IPS DF 6.9 (cell line): ENCODE results near the gene MYCBP2.
"Not testable (repeated sequence)": the region's sequence is repeated elsewhere in the genome, so short reads cannot be mapped to it uniquely, and the experiment has no call there.

Experiments
- DNase-seq: peaks from one replicate; pipeline ENCODE4 v3.0.0-alpha.2; 2013; ENCODE audit warnings: low read depth, low spot score
- H3K27ac ChIP-seq: one replicate; pipeline ENCODE4 v1.5.1; 2013; ENCODE audit warnings: low read length, control low read depth
- H3K27me3 ChIP-seq: 2 replicates; pipeline ENCODE4 v1.6.1; 2013; ENCODE audit warnings: mild to moderate bottlenecking, low read length; ENCODE audit not compliant: control insufficient read depth, insufficient read depth
- H3K36me3 ChIP-seq: 2 replicates; pipeline ENCODE4 v1.6.1; 2013; ENCODE audit warnings: low read length; ENCODE audit not compliant: control insufficient read depth, insufficient read depth
- H3K4me1 ChIP-seq: 2 replicates; pipeline ENCODE4 v1.6.1; 2013; ENCODE audit warnings: low read length; ENCODE audit not compliant: control insufficient read depth, insufficient read depth
- H3K4me3 ChIP-seq: 2 replicates; pipeline ENCODE4 v1.5.1; 2013; ENCODE audit warnings: mild to moderate bottlenecking, low read length
- H3K9me3 ChIP-seq: 2 replicates; pipeline ENCODE4 v1.6.1; 2013; ENCODE audit warnings: low read length, inconsistent platforms; ENCODE audit not compliant: control insufficient read depth, insufficient read depth
- WGBS: extraction: QIAGEN DNeasy Blood & Tissue Kit; methylation state at CpG from one replicate; pipeline ENCODE4 v1.1.7; 2013; ENCODE audit warnings: mixed read lengths, missing lambda C conversion rate; ENCODE audit not compliant: insufficient read length, insufficient coverage; 5-methylcytosine and 5-hydroxymethylcytosine counted together

The MYCBP2 gene

GRCh38 chr13:77265336-77265735 lies 61.6 kb downstream of the MYCBP2 start:
- H3K36me3 ChIP-seq = no peaks in the 10 kb centered on the region
- H3K9me3 ChIP-seq = no peaks in the 10 kb centered on the region
- H3K4me1 ChIP-seq = no peaks in the 10 kb centered on the region
- no peak overlapping the region for H3K27ac ChIP-seq
- WGBS = no CpG with 5 or more reads among the region's 5 CpGs
- no peak for DNase-seq
- no peaks in the 10 kb centered on the region for H3K27me3 ChIP-seq
- H3K4me3 ChIP-seq = no peak overlapping the region

DNA sequence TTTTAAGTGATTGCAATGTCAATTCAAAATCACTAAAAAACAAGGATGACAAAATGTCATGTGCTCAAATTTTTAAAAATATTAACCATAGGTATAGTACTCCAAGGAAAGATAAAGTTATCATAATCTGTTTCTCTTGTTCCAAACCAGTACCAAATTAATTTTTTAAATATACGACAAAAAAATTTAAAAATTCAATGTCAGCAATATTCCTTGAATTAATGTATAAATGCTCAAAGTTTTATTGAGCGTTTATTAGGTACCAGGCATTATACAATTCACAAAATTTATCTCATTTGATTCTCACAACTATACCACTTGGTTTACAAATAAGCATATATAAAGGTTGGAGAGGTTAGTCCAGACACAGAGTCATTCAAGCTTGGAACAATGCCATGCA lies 64.7 kb downstream of the MYCBP2 start:
- DNase-seq = no peak
- Histone ChIP-seq H3K4me3 (no peak overlapping the region), H3K27me3 (no peaks in the 10 kb centered on the region), H3K36me3 (no peaks in the 10 kb centered on the region), H3K9me3 (no peaks in the 10 kb centered on the region), H3K4me1 (no peaks in the 10 kb centered on the region), H3K27ac (no peak overlapping the region)
- WGBS = 100% methylated on average over 1 of the region's 2 CpGs

DNA sequence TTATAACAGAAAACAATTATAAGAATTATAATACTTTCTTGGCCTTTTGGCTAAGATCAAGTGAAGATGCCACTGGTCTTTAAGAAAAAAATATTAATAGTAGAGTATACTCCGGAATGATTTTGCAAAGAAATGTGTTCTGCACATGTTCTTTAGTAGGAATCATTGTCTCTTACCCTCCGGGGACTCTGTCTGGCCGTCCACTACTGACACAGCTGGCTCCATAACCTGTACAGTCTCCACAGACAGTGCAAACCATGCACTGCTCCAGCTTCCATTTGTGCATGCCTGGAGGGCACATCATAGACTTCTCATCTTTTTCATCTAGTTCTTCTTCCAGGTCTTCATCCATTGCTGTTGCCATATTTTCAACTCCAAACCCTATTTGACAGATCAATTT lies 75.9 kb downstream of the MYCBP2 start:
- H3K27me3 ChIP-seq = no peaks in the 10 kb centered on the region
- no peak overlapping the region for H3K4me3 ChIP-seq
- no peak overlapping the region for H3K27ac ChIP-seq
- no CpG with 5 or more reads among the region's 3 CpGs for WGBS
- no peaks in the 10 kb centered on the region for H3K4me1 ChIP-seq
- H3K36me3 ChIP-seq = no peaks in the 10 kb centered on the region
- no peak for DNase-seq
- no peaks in the 10 kb centered on the region for H3K9me3 ChIP-seq

GRCh38 chr13:77245224-77245623 lies 81.7 kb downstream of the MYCBP2 start:
- not testable (repeated sequence) for H3K4me1 ChIP-seq, H3K27me3 ChIP-seq, H3K27ac ChIP-seq, H3K4me3 ChIP-seq, H3K9me3 ChIP-seq, H3K36me3 ChIP-seq, DNase-seq
- no CpG with 5 or more reads among the region's 2 CpGs for WGBS

DNA sequence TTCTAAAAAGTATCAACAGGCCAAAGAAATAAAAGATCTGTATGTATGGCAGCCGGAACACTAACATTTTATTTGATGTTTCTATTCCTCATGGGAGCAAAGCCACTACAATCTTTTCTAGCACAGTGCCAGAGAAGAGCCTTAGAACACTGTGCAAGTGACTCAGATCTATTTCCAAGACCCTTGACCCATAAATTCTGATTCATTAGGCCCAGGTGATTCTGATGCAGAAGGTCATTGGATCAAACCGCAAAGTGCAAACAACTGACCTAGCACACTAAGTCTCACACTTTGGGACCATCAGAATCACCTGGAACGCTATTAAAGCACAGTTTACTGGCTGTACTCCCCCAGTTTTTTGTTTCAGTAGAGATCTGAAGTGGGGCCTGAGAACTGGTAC lies 87.6 kb downstream of the MYCBP2 start:
- DNase-seq = no peak
- no peak overlapping the region for H3K27ac ChIP-seq
- H3K27me3 ChIP-seq = no peaks in the 10 kb centered on the region
- no peaks in the 10 kb centered on the region for H3K9me3 ChIP-seq
- WGBS = no CpG with 5 or more reads among the region's 3 CpGs
- H3K4me1 ChIP-seq = no peaks in the 10 kb centered on the region
- no peak overlapping the region for H3K4me3 ChIP-seq
- H3K36me3 ChIP-seq = no peaks in the 10 kb centered on the region

DNA sequence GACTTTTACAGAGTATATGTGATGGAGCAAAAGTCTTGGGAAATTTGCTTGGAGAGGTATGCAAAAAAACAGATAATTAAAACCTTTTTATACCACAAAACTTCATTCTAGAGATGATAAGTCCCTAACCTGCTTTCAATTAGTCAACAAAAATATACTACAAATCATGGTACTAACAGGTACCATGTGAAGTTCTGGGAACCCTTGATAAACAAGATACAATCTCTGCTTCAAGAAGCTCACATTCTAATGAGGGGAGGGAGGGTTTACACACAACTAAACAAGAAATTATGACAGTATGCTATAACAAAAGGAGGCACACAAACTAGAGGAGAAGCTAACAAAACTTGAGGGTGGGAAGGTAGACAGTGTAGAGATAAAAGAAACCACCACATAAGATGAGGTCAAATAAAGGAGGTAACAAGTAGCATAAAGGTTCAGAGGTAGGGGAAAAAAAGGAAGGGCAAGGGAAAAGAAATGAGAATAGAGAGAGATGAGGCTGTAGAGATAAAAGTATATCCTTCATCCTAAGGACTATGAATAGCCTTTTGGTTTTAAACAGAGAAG lies 91.4 kb downstream of the MYCBP2 start:
- H3K27ac ChIP-seq = no peak overlapping the region
- no peaks in the 10 kb centered on the region for H3K4me1 ChIP-seq
- H3K4me3 ChIP-seq = no peak overlapping the region
- no peak for DNase-seq
- no peaks in the 10 kb centered on the region for H3K9me3 ChIP-seq
- H3K36me3 ChIP-seq = no peaks in the 10 kb centered on the region
- no peaks in the 10 kb centered on the region for H3K27me3 ChIP-seq

DNA sequence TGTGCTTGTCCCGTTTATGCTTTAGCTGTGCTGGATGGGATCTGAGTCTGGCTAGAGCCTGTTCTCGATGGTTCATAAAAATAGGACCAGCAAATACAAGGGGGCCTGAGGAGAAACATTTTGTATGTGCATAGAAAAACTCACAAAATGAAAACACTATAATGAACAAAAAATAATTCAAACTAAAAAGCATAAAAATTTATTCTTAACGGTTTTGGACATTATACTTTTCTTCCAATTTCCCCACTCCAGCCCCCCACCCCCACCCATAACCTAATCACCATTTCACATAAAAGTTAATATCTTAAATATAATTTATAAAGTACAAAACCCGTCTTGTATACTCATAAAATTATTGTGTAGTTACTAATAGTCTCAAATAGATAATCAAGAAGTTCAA lies 93.7 kb downstream of the MYCBP2 start:
- H3K36me3 ChIP-seq = no peaks in the 10 kb centered on the region

GRCh38 chr13:77230560-77230959 lies 96.3 kb downstream of the MYCBP2 start:
- H3K27ac ChIP-seq = no peak overlapping the region
- no peaks in the 10 kb centered on the region for H3K4me1 ChIP-seq
- no peak for DNase-seq
- no peaks in the 10 kb centered on the region for H3K27me3 ChIP-seq
- no peaks in the 10 kb centered on the region for H3K36me3 ChIP-seq
- H3K4me3 ChIP-seq = no peak overlapping the region
- no CpG with 5 or more reads among the region's 5 CpGs for WGBS
- H3K9me3 ChIP-seq = no peaks in the 10 kb centered on the region

More for the DNA sequence above, 93.7 kb downstream of the MYCBP2 start:
- WGBS = 100% methylated on average over 1 of the region's 4 CpGs
- no peaks in the 10 kb centered on the region for H3K27me3 ChIP-seq
- H3K27ac ChIP-seq = no peak overlapping the region
- H3K4me1 ChIP-seq = no peaks in the 10 kb centered on the region
- DNase-seq = no peak
- no peaks in the 10 kb centered on the region for H3K9me3 ChIP-seq
- no peak overlapping the region for H3K4me3 ChIP-seq

DNA sequence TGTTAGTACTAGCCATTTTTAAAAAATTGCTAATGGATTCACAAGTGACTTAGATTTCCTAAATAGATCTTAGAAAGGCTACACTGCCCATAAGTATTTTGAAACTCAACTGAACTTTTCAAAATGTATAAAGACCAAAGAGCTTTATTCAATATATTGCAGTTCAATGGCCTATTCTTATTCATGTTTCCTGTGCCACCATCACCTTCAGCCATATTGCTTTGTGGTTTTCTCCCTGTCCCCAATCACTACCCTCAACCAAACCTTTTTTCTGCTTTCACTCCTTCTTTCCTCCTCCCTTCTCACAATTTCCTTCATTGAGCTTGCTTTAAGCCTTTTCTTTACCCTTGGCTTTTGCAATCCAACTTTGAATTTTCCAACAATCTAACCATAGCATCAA lies 100.9 kb downstream of the MYCBP2 start:
- Histone ChIP-seq H3K27ac (no peak overlapping the region), H3K4me1 (no peaks in the 10 kb centered on the region), H3K27me3 (no peaks in the 10 kb centered on the region), H3K4me3 (no peak overlapping the region), H3K36me3 (no peaks in the 10 kb centered on the region), H3K9me3 (no peaks in the 10 kb centered on the region)
- DNase-seq = no peak

- H3K4me3 ChIP-seq = no peak overlapping the region
Measured at GRCh38 chr13:77222909-77223308, 104.0 kb downstream of the MYCBP2 start.

GRCh38 chr13:77222000-77222690 lies 104.7 kb downstream of the MYCBP2 start:
- H3K4me1 ChIP-seq = no peaks in the 10 kb centered on the region
- H3K4me3 ChIP-seq = no peak overlapping the region
- no peak overlapping the region for H3K27ac ChIP-seq
- no peaks in the 10 kb centered on the region for H3K36me3 ChIP-seq
- H3K9me3 ChIP-seq = no peaks in the 10 kb centered on the region
- no peaks in the 10 kb centered on the region for H3K27me3 ChIP-seq
- no CpG with 5 or more reads among the region's 3 CpGs for WGBS
- DNase-seq = no peak

More at GRCh38 chr13:77222909-77223308, 104.0 kb downstream of the MYCBP2 start:
- H3K9me3 ChIP-seq = no peaks in the 10 kb centered on the region
- no peaks in the 10 kb centered on the region for H3K4me1 ChIP-seq
- H3K36me3 ChIP-seq = no peaks in the 10 kb centered on the region
- no CpG with 5 or more reads among the region's 3 CpGs for WGBS
- no peak overlapping the region for H3K27ac ChIP-seq
- no peaks in the 10 kb centered on the region for H3K27me3 ChIP-seq
- no peak for DNase-seq
